NOMO-1 treated with DMSO at 0.1 percent for 48 hours (cell line): ENCODE measurements around the gene LAG3.

Experiments
- DNase-seq: peaks from one replicate; lab custom pipeline; 2025; ENCODE audit not compliant: unreplicated experiment; lab: John Stamatoyannopoulos, UW

Gene LAG3

DNA sequence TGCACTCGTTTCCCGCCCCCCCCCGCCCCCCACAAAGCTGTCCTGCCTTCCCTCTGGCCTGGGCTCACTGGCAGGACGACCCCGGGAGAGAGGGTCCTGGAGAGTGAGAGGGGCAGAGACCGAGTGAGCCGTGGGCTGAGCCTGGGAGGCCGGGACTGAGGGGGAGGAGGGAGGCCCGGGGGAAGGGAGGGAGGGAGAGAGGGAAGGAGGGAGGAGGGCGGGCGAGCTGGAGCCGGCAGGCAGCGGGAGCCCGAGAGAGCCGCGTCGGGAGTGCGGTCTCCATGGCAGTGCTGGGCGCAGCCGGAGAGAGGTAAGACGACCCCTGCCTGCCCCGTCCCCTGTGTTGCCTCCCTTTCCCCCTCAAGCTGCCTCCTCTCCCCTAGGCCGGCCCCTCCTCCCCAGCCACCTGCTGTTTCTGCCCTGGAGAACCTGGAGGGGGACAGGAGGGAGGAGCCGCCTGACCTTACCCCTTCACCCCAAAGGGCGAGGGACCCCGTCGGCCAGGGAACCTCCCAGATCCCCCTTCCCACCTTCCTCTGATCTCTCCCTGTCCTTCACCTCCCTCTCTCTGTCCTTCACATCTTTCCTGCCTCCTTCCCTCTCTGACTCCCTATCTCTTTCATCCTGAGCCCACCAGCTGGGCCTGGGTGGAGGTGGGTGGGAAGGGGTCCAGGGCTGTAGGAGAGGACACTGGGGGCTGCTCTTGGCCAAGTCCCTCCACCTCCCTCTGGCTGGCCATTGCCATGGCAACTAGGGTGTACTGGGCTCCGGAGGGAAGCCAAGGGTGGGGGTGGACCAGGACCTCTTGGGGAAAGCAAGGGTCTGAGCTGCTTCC lies 49.5 kb downstream of the LAG3 start, which contains the start of gene GPR162:
Gene GPR162, plus strand, starts transcription at position 231 of the 835 bp plus-strand sequence. CDS start 2,078 bp downstream, outside the sequence.
- no peak for DNase-seq

DNA sequence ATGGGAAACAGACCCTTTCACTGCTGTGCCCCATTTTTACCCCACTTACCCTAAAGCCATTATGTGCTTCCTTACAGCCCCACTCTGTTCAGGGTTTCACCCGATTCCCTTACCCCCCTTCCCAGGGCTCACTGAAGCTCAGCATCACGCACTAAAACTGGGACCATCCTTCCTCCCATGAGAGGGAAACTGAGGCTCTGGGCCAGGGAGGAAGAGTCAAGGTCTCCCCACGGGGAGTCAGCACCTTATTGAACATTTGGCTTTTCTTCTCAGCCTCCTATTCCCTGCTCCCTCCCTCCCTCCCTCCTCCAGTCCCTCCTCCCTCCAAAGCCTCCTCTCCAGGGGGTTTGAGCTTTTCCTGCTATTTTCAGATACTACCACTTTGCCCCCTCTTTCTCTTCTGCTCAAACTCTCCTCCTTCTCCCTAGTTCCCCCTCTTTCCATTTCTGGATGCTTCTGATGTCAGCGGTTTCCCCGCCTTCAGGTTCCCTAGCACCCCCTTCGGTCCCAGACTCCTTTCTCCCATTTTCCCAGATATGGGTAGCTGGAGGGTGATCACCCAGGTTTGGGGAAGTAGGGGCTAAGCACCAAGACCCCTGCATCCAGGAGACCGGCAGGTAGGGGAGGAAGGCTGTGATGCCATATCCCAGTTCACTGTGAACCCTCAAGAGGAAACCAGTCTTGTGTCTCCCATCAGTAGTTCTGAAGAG lies 50.3 kb downstream of the LAG3 start:
- no peak for DNase-seq

DNA sequence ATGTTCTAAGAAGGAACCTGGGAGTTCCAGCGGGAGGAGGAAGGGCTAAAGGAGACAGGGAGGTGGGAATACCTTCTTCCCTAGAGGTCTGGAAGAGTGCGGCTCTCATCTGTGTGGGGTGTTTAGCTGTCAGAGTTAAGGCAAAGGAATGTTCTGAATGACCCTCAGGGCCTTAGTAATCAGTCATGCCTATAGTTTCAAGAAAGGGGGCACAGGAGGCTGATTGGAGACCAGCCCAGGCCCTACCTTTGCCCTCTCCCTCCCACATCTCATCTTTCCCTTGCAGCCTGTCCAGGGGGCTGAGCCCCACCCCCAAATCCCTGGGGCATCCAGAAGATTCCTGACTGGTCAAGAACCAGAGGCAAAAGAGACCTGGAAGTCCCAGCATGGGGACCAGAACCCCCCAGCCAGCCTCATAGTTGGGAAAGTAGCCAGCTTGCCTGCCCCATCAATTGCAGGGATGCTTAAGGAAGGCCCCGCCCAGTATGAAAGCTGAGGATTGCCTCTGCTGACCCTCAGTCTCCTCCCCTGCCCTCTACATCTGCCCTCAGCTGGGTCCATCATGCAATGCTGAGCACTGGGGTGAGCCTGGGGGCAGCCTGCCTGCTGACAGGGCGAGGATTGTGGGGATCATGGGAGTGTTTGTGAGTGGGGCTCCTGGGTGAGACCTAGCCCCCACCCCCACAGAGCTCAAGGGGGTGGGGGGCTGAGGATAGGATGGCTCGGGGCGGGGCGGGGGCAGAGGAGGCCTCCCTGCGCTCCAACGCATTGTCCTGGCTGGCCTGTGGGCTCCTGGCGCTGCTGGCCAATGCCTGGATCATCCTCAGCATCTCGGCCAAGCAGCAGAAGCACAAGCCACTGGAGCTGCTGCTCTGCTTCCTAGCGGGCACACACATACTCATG lies 51.1 kb downstream of the LAG3 start:
- DNase-seq: no peak

DNA sequence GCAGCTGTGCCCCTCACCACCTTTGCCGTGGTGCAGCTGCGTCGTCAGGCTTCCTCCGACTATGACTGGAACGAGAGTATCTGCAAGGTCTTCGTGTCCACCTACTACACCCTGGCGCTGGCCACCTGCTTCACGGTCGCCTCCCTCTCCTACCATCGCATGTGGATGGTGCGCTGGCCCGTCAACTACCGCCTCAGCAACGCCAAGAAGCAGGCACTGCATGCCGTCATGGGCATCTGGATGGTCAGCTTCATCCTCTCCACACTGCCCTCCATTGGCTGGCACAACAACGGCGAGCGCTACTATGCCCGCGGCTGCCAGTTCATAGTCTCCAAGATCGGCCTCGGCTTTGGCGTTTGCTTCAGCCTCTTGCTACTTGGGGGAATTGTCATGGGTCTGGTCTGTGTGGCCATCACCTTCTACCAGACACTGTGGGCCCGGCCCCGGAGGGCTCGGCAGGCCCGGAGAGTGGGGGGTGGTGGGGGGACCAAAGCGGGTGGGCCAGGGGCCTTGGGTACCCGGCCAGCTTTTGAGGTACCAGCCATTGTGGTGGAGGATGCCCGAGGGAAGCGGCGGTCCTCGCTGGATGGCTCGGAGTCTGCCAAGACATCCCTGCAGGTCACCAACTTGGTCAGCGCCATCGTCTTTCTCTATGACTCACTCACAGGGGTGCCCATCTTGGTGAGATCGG lies 51.9 kb downstream of the LAG3 start:
- no peak for DNase-seq

DNA sequence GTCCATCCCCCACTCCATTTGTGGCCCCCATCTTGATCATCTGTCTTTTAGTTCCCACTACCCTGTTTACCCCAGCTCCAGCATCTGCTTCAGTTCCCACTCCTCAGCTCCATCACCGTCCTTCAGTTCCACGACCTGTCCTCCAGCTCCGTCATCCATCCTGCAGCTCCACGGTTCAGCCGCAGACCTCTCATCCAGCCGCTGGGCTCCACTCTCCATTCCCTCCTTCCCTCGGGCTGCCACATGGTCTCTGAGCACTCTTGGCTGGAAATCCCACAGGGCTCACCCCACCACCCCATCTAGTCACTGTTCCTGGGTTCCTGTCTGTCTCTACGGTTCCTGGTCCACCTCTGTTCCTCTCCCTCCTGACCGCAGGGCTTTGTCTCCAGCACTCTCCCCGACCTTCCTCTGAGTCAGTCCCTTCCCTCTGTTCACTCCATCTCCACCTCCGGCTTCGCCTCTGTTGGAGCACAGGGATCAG lies 52.6 kb downstream of the LAG3 start:
- no peak for DNase-seq

DNA sequence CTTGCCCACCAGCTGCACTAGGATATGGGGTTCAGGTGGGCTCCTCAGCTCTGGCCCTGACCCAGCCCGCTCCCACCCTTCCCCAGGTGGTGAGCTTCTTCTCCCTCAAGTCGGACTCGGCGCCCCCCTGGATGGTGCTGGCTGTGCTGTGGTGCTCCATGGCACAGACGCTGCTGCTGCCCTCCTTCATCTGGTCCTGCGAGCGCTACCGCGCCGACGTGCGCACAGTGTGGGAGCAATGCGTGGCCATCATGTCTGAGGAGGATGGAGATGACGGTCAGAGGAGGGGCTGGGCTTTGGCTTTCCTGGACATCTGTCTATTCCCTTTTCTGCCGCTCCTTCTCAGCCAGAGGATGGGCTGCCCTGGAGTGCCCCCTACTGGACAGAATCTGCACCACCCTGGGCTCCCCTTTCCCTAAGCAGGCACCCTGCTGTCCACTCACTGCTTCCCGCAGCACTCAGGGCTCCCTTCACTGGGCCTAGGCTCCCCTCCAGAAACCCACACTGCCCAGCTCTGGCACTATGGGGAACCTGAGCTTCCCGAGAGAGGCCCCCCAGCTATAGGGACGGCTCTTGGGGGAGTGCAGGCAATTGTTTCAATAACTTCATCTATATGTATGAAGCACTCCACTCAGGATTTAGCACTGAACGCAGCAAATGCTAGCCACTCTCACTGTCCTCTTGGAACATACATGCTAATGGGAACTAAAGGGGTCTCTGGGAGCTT lies 53.2 kb downstream of the LAG3 start:
- peak; percentile 70 for DNase-seq

DNA sequence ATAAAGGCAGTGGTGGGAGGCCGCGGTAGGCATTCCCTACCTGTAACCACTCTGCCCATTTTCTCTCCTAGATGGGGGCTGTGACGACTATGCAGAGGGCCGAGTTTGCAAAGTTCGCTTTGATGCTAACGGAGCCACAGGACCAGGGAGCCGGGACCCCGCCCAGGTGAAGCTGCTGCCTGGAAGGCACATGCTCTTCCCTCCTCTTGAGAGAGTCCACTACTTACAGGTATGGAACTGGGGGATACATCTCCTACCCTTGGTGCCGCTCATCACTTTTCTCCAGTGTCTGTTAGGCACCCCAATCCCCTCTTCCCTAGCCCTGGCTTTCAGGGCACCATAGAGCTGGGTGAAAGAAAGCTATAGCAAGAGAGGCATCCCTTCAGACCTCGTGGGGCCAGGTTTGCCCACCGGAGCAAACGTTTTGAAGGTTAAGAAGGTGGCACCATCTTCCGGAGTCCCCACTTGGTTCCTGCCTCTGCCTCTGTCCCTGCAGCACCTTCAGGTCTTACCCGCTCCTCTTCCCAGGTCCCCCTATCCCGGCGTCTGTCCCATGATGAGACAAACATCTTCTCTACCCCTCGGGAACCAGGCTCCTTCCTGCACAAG lies 53.9 kb downstream of the LAG3 start:
- DNase-seq: no peak

DNA sequence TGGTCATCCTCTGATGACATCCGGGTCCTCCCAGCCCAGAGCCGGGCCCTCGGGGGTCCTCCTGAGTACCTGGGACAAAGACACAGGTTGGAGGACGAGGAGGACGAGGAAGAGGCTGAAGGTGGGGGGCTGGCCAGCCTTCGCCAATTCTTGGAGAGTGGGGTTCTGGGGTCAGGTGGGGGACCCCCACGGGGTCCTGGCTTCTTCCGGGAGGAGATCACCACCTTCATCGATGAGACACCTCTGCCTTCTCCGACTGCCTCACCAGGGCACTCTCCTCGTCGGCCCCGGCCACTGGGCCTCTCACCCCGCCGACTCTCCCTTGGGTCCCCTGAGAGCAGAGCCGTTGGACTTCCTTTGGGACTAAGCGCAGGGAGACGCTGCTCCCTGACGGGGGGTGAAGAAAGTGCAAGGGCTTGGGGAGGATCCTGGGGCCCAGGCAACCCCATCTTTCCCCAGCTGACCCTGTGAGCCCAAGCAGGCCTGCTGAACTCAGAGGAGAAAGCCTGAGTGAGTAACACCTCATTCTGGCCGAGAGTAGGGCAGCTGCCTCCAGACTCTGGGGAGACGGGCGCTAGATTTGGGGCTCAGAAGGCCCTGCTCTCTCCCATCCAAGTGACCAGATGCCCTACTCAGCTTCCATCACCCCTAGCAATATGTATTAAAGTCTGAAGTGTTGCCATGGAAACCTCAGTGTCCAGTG lies 54.6 kb downstream of the LAG3 start:
- DNase-seq: no peak

DNA sequence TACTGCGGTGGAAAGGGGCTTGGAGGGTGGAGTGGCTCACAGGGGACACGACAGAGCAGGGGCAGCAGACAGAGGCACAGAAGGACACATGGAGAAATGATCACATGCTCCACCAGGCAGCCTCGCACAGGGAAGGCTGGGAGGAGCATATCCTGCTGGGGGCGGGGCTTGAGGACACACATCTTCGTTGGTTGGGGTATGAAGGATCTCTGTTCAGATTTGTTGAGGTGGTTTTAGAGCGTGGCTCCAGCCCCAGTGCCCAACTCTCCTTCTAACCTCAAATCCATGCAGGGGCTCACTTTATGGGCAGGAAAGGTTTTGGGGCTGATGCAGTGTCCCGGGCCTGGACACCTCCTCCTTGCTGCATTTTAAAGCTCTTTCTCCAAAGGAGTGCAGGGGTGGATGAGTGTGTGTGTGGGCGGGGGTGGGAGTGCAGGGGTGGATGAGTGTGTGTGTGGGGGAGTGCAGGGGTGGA lies 55.2 kb downstream of the LAG3 start:
- DNase-seq: no peak
